ENCODE data around the gene EOLA2.
"Not testable (repeated sequence)": the region's sequence is repeated elsewhere in the genome, so short reads cannot be mapped to it uniquely, and the experiment has no call there.

The EOLA2 gene

GRCh38 chrX:149932150-149932549 lies 6.1 kb downstream of the EOLA2 start:
- DNase-seq, result not testable (repeated sequence)

DNA sequence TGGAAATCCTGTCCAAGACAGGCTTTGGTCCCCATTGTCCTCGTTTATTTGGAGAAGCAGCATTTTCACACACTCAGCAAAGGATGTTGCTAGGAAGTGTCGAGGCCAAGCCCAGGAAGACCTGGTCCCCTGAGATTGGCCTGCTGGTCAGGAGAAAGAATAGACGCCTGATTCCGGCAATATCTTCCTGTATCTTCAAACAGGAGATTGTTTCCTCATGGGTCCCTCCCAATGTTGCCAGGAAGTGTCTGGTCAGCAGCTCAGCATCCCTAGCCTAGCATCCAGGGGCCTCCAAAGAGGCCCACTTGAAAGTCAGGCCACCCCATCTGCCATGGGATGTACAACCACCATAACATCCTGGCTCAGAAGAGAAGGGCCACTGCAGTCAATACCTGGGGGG lies 6.9 kb downstream of the EOLA2 start:
- not testable (repeated sequence) for DNase-seq

DNA sequence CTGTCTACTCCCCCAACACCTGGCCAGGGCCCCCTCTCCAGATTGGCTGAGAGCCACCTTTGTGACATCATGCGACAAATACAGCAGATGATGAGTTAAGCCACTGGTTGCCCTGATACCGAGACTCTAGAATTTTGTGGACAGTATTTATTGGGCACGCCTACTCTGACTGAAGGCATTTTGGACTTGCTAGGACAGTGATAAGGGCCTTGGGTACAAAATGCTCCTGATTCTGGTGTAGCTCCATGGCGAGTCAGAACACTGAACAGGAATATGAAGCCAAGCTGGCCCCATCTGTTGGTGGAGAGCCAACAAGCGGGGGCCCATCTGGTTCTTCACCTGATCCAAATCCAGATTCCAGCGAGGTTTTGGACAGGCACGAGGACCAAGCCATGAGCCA lies 8.9 kb downstream of the EOLA2 start, which contains the start of gene HSFX4:
TSS of gene HSFX4 (plus strand) at position 174 of the 400 bp plus-strand sequence. CDS start at position 246, 72 bp downstream.
- DNase-seq, result not testable (repeated sequence)

DNA sequence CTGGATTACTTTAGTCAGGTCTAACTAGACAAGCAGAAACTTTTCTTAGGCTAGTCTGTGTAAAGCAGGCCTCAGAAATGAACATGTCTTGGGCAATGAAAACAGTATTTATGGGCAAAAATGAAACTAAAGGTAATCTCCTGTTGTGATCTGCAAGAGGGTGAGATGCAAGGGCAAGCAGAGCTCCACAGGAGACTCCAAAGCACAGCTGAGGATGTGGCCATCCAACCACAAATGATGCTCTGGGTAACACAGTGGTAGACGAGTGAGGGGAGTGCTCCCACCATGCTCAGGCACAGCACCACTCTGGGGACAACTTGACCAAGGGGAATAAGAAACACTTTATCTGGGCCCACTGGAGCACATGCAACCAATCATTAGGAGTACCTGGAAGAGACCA lies 9.7 kb downstream of the EOLA2 start:
- not testable (repeated sequence) for DNase-seq

- not testable (repeated sequence) for DNase-seq
Measured at GRCh38 chrX:149927964-149928258, 10.4 kb downstream of the EOLA2 start.

GRCh38 chrX:149927245-149927963 lies 10.9 kb downstream of the EOLA2 start:
- DNase-seq, result not testable (repeated sequence)

DNA sequence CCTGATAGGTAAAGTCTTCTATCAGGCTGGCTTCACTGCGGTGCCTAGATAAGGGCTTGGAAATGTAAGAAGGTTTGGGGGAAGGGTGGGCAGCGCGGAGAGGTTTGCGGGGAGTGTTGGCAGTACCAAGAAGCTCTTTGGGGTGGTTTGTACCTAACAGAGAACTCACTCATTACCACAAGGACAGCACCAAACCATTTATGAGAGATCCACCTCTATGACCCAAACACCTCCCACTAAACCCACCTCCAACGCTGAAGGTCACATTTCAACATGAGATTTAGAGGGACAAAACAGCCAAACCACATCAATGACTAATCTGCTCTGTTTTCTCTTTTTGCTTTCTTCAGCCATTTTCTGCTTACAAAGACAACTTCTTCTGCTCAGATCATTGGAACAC lies 13.9 kb downstream of the EOLA2 start:
- DNase-seq, result not testable (repeated sequence)

DNA sequence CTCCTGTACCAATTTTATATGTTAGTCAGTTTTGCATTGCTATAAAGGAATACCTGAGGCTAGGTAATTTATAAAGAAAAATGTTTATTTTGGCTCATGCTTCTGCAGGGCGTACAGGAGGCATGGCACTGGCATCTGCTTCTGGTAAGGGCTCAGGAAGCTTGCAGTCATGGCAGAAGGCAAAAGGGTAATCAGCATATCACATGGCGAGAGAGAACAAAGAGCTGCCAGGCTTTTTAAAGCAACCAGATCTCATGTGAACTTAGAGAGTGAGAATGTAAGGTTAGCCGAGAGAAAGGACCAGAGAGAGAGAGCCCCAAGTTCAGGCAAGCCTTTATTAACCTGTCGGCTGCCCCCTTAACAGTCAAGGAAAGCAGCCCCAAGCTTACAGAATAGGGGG lies 14.5 kb downstream of the EOLA2 start:
- DNase-seq, result not testable (repeated sequence)

- DNase-seq, result no peak
Measured at GRCh38 chrX:149916745-149917392, 21.4 kb downstream of the EOLA2 start.

DNA sequence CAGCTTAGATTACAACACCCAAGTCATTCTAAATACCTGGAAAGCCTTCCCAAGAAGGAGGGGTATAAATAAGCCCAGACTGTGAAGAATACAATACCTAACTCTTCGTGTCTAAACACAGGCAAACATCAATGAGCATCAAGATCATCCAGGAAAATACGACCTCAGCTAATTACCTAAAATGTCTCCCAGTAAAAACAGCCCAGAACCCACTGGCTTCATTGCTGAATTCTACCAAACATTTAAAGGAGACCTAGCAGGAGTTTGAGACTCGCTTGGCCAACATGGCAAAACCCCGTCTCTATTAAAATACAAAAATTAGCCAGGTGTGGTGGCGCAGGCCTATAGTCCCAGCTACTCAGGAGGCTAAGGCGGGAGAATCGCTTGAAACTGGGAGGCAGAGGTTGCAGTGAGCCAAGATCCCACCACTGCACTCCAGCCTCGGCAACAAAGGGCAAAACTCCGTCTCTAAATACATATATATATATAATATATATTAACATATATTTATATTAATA lies 28.1 kb downstream of the EOLA2 start:
- DNase-seq, result no peak

GRCh38 chrX:149909324-149910177 lies 28.7 kb downstream of the EOLA2 start:
- DNase-seq, result no peak

DNA sequence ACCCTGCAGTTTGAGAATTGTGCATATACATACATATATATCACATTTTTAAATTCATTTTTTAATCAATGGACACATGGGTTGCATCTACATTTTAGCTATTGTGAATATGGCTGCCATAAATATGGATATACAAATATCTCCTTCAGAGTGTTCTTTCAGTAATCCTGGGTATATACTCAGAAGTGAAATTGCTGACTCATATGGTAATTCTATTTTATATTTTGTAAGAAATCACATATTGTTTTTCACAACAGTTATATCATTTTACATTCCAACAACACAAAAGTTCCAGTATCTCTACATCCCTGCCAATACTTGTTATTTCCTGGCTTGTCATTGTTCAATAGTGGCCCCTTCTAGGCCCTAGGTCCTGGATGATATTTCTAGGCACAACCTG lies 29.6 kb downstream of the EOLA2 start:
- DNase-seq, result no peak

DNA sequence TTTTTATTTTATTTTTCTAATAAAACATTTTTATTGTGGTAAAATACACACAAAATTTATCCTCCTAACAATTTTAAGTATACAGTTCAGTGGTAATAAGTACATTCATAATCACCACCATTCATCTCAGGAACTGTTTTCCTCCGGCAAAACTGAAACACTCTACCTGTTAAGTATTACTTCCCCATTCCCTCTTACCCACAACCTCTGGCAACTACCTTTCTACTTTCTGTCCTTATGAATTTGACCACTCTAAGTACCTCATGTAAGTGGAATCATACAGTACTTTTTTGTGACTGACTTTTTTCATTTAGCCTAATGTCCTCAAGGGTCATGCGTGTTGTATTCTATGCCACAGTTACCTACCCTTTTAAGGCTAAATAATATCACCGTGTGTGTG lies 30.0 kb downstream of the EOLA2 start:
- no peak for DNase-seq

DNA sequence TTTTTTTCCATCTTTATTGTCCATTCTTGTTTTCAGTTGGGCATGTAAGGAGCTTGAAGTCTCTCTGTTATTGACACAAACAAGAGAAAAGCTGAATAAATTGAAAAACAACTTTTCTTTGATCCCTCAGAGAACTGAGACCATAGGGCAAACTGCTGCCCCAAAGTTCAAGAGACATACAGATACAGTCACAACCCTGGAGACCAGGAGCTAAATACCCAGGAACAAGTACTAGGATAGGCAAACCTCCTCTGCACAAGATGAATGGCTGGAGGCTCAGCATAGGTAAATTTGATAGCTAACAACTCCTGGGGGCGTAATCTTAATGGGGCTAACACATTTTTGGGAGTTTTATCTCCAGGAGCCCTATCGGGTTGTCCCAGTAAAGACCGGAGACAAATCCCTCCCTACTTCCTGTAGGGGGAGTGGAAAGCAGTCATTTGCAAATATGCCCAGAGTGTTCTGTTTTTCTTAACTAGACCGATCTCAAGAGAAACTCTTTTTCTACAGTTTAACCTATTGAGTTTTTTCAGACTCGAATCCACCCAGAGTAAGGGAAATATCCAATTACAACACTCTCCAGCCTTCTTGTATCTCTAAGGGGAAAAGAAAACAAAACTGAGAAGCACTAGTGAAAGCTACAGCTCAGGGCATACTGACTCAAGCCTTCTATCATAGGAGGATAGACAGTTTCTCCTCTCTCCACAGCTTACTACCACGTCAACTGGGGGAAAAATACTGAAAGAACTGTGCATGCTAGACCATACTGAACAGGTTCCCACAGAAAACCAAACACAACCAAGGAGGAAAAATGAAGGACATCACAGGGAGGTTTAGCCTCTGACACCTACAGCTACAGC lies 34.2 kb downstream of the EOLA2 start:
- no peak for DNase-seq

DNA sequence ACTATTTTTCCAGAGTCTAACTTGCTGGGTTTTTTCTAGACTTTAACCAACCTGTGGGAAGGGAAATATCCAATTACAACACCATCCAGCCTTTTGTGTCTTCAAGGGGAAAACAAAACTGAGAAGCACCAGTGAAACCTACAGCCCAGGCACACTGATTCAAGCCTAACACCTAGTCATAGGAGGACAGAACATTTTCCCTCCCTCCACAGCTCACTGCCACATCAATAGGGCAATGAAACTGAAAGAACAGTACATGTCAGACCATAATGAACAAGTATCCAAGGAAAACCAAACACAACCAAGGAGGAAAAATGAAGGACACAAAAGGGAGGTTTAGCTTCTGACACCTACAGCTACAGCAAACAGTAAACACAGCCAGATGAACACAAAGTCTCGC lies 39.7 kb downstream of the EOLA2 start:
- DNase-seq, result no peak

GRCh38 chrX:149890828-149891227 lies 47.5 kb downstream of the EOLA2 start:
- DNase-seq, result not testable (repeated sequence)

All from NCI-H187 treated with DMSO at 0.1 percent for 48 hours (cell line).